ENCODE data around the gene CDH15.
"Not testable (repeated sequence)": the region's sequence is repeated elsewhere in the genome, so short reads cannot be mapped to it uniquely, and the experiment has no call there.

Gene CDH15

GRCh38 chr16:89161763-89162713, 9.5 kb upstream of the CDH15 start:
- Histone ChIP-seq H3K9me3 (no peaks in the 10 kb centered on the region), H3K4me3 (no peak overlapping the region), H3K36me3 (no peaks in the 10 kb centered on the region), H3K27ac (no peak overlapping the region), H3K27me3 (peaks cover 0 to 58% of the 10 kb centered on the region in 2 donors), H3K4me1 (peaks cover 0 to 5% (median under 1%) of the 10 kb centered on the region in 4 donors)
- intact Hi-C loops (cut with DNase I; ENCODE audit: low total_unique reads): no loop called here
- TF ChIP-seq, protein P1, sequence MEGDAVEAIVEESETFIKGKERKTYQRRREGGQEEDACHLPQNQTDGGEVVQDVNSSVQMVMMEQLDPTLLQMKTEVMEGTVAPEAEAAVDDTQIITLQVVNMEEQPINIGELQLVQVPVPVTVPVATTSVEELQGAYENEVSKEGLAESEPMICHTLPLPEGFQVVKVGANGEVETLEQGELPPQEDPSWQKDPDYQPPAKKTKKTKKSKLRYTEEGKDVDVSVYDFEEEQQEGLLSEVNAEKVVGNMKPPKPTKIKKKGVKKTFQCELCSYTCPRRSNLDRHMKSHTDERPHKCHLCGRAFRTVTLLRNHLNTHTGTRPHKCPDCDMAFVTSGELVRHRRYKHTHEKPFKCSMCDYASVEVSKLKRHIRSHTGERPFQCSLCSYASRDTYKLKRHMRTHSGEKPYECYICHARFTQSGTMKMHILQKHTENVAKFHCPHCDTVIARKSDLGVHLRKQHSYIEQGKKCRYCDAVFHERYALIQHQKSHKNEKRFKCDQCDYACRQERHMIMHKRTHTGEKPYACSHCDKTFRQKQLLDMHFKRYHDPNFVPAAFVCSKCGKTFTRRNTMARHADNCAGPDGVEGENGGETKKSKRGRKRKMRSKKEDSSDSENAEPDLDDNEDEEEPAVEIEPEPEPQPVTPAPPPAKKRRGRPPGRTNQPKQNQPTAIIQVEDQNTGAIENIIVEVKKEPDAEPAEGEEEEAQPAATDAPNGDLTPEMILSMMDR (IDR thresholded peaks at IDR 0.05): no peak
- no peak for DNase-seq

DNA sequence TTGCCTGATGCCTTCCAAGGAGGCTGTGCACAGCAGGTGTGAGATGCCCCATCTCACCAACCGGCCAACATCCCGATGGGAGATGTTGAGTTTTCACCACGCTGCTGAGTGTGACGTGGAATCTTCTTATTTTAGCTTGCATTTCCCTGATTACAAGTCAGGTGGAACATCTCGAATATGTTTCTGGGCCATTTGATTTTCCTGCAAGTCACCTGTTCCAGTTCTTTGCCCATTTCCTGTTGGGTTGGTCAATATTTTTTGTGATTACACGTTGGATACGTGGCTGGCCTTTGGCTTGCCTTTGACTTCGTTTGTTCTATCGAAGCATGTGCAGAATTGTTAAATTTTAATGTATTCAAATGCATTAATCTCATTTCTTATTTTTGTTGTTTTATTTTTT, 8.3 kb upstream of the CDH15 start:
- Histone ChIP-seq H3K9me3 (no peaks in the 10 kb centered on the region), H3K36me3 (no peaks in the 10 kb centered on the region), H3K27ac (no peak overlapping the region), H3K4me3 (no peak overlapping the region), H3K27me3 (peaks cover 6 to 71% of the 10 kb centered on the region in 2 donors), H3K4me1 (peaks cover 0 to 10% (median 4%) of the 10 kb centered on the region in 4 donors)
- DNase-seq: no peak
- TF ChIP-seq, protein P1 (IDR thresholded peaks at IDR 0.05): no peak
- intact Hi-C loops (cut with DNase I; ENCODE audit: low total_unique reads): no loop called here

GRCh38 chr16:89164436-89164835, 7.1 kb upstream of the CDH15 start:
- H3K27me3 ChIP-seq: peaks cover 6 to 82% of the 10 kb centered on the region in 2 donors
- H3K27ac ChIP-seq: no peak overlapping the region
- intact Hi-C loops (cut with DNase I; ENCODE audit: low total_unique reads): no loop called here
- no peak for DNase-seq
- H3K4me3 ChIP-seq: no peak overlapping the region
- H3K9me3 ChIP-seq: no peaks in the 10 kb centered on the region
- TF ChIP-seq, protein P1 (IDR thresholded peaks at IDR 0.05): no peak
- no peaks in the 10 kb centered on the region for H3K36me3 ChIP-seq
- peaks cover 0 to 10% (median 4%) of the 10 kb centered on the region in 4 donors for H3K4me1 ChIP-seq

DNA sequence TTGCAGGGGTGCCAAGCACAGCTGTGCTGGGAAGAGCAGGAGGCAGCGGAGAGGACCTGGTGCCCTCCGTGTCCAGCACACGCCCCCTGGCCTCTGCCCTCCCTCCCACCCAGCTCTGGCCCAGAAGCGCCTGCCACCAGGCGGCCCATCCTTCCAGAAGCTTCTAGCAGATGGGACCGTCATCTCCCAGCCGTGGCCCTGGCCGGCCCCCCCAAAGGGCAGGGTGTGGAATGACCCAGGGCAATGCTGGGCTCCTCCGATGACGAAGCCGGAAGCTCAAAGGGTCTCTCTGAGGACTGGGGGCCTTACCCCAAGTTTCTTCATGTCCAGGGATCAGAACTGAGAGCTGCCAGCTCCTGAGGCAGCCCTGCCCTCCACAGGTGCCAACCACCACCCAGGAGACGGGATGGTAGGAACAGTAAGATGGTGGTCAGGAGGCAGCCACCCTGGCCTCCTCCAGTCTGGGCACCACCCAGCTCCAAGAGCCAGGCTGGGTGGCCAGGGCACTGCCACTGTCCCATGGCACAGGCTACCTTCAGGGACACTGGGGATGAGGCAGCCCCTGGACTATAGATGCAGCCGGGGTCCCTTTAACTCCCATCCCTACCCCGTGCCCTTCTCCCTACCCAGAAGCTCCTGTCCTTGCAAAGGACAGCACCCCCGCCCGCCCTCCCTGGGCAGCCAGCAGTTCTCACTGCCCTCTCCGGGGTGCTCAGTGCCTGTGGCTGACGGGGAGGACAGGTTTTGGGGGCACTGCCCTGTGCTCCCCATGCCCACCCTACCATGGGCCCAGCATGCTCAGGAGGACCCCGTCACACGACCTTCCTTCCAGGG, 6.5 kb upstream of the CDH15 start:
- H3K4me3 ChIP-seq: no peak overlapping the region
- DNase-seq: no peak
- H3K36me3 ChIP-seq: no peaks in the 10 kb centered on the region
- no peak overlapping the region for H3K27ac ChIP-seq
- no peaks in the 10 kb centered on the region for H3K9me3 ChIP-seq
- TF ChIP-seq, protein P1 (IDR thresholded peaks at IDR 0.05): no peak
- H3K27me3 ChIP-seq: peaks cover 6 to 88% of the 10 kb centered on the region in 2 donors
- peaks cover 0 to 11% (median 4%) of the 10 kb centered on the region in 4 donors for H3K4me1 ChIP-seq
- intact Hi-C loops (cut with DNase I; ENCODE audit: low total_unique reads): loop anchor here (5.0 kb wide), 1 partner anchor 423 kb away; no protein-coding TSS in a partner anchor

- H3K4me1 ChIP-seq: peaks cover 0 to 16% (median 7%) of the 10 kb centered on the region in 4 donors
- intact Hi-C loops (cut with DNase I; ENCODE audit: low total_unique reads): loop anchor here (5.0 kb wide), 1 partner anchor 423 kb away; no protein-coding TSS in a partner anchor
- H3K4me3 ChIP-seq, DNase-seq, H3K27ac ChIP-seq, H3K36me3 ChIP-seq, H3K9me3 ChIP-seq: not testable (repeated sequence)
- peaks cover 6 to 91% of the 10 kb centered on the region in 2 donors for H3K27me3 ChIP-seq
Measured at GRCh38 chr16:89165681-89165979, 5.9 kb upstream of the CDH15 start.
